Right atrium auricular region (tissue), 2 donors: ENCODE measurements around the gene AGK. TPM values are rescaled to one million over a fixed set of nuclear protein-coding genes. Genes with fewer than 3 reads are reported as not detected.

ENCODE experiments used
- DNase-seq: peaks from one replicate; pipeline ENCODE4 v3.0.0-alpha.2; 2019; ENCODE audit warnings: low spot score
- H3K27ac ChIP-seq, 2 donors: fragments of 200-600 bp; sonication (generic); 1 replicate in 1 of 2; 2 replicates in 1 of 2; pipeline ENCODE4 v1.5.1; 2016 to 2019
- H3K27me3 ChIP-seq, 2 donors: fragments of 200-600 bp; sonication (generic); one replicate each; pipeline versions ENCODE4 v1.5.1 to v1.6.0; 2017 to 2019
- H3K36me3 ChIP-seq: fragments of 200-600 bp; sonication (generic); one replicate; pipeline ENCODE4 v1.5.1; 2016
- H3K4me1 ChIP-seq, 2 donors: fragments of 200-600 bp; sonication (generic); one replicate each; pipeline versions ENCODE4 v1.5.1 to v1.6.0; 2017 to 2019
- H3K4me3 ChIP-seq, 2 donors: fragments of 200-600 bp; sonication (generic); 1 replicate in 1 of 2; 2 replicates in 1 of 2; pipeline ENCODE4 v1.5.1; 2017 to 2019; ENCODE audit warnings: mild to moderate bottlenecking in 1 of 2, moderate library complexity in 1 of 2
- H3K9me3 ChIP-seq, 2 donors: fragments of 200-600 bp; sonication (generic); one replicate each; pipeline ENCODE4 v1.5.1; 2019
- total RNA-seq, 2 donors: library from RNA; depleted of rRNA; stranded (reverse); fragments of >200 nt; gene quantifications; one replicate each; pipeline ENCODE4 v1.1.0, GENCODE V29; 2016
- TF ChIP-seq, protein P1 (sequence below), 2 donors: fragments of 200-600 bp; sonication (generic); IDR thresholded peaks; one replicate each; pipeline ENCODE4 v1.5.1; 2019; ENCODE audit warnings: antibody characterized with exemption in 2 of 2

Gene AGK
- total RNA-seq, 2 donors from 2014 or later: 24.2 to 41.9 TPM

DNA sequence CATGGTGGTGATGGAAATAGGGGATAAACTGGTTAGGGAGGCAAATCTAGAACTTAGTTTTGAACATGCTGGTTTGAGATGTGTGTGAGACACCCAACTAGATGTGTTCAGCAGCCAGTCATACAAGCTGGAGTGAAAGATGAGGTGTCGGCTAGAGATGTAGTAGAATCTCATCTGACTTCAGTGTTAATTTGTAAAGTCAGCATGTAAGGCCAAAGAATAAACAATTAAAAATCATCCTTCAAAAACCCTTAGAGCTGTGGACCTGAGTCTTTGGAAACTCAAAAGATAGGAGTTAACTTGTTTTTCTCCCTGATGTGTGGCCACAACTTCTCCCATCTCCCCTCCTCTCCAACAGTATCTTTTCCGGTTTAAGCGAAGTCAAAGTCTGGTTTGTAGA, 22.8 kb upstream of the AGK start:
- H3K27ac ChIP-seq: no peak overlapping the region
- no peaks in the 10 kb centered on the region for H3K27me3 ChIP-seq
- H3K36me3 ChIP-seq: no peaks in the 10 kb centered on the region
- TF ChIP-seq, protein P1, sequence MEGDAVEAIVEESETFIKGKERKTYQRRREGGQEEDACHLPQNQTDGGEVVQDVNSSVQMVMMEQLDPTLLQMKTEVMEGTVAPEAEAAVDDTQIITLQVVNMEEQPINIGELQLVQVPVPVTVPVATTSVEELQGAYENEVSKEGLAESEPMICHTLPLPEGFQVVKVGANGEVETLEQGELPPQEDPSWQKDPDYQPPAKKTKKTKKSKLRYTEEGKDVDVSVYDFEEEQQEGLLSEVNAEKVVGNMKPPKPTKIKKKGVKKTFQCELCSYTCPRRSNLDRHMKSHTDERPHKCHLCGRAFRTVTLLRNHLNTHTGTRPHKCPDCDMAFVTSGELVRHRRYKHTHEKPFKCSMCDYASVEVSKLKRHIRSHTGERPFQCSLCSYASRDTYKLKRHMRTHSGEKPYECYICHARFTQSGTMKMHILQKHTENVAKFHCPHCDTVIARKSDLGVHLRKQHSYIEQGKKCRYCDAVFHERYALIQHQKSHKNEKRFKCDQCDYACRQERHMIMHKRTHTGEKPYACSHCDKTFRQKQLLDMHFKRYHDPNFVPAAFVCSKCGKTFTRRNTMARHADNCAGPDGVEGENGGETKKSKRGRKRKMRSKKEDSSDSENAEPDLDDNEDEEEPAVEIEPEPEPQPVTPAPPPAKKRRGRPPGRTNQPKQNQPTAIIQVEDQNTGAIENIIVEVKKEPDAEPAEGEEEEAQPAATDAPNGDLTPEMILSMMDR (IDR thresholded peaks at IDR 0.05): no peak
- peaks cover 0 to under 1% of the 10 kb centered on the region in 2 donors for H3K4me1 ChIP-seq
- H3K4me3 ChIP-seq: no peak overlapping the region
- no peaks in the 10 kb centered on the region for H3K9me3 ChIP-seq
- DNase-seq: no peak

DNA sequence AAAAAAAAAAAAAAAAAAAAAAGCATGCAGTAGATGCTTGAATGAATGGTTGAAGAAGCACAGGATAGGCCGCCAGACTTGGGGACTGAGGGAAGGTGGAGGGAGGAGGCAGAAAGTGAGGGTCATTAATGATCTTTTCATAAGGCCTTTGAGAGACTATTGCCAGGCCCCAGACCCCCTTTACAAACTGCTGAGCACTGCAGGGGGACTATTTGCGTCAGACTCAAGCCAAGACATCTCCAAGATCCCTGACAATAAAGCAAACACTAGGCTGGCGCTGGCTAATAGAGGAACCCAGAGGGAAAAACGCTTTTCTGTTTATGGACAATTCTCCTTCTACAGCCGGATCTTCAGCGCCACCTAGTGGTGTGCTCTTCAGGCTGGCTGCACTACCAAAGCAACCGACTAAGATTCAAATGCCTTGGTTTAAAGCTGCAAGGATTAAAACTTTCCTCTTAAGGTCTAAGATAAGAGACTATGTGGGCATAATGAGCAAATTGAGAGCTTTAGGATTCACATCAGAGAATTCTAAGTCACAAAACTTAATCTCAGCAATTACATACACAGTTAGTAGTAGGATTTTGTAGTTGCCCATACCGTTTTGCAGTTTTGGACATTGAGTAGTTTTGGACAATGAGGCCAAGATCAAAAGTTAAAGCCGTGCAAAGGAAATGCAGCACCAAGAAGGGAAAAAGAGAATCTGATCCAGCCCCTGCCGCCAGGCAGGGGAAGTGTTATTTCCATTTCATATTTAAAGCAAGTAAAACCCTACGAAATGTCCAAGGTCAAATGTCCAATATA, 17.9 kb upstream of the AGK start:
- H3K4me3 ChIP-seq: no peak overlapping the region
- H3K27me3 ChIP-seq: no peaks in the 10 kb centered on the region
- DNase-seq: no peak
- H3K27ac ChIP-seq: peak overlapping the region in 1 of 2 donors; percentile 29
- TF ChIP-seq, protein P1 (IDR thresholded peaks at IDR 0.05): peak; percentile 71 to 96
- H3K4me1 ChIP-seq: peaks cover 0 to 5% of the 10 kb centered on the region in 2 donors
- no peaks in the 10 kb centered on the region for H3K36me3 ChIP-seq
- H3K9me3 ChIP-seq: no peaks in the 10 kb centered on the region

DNA sequence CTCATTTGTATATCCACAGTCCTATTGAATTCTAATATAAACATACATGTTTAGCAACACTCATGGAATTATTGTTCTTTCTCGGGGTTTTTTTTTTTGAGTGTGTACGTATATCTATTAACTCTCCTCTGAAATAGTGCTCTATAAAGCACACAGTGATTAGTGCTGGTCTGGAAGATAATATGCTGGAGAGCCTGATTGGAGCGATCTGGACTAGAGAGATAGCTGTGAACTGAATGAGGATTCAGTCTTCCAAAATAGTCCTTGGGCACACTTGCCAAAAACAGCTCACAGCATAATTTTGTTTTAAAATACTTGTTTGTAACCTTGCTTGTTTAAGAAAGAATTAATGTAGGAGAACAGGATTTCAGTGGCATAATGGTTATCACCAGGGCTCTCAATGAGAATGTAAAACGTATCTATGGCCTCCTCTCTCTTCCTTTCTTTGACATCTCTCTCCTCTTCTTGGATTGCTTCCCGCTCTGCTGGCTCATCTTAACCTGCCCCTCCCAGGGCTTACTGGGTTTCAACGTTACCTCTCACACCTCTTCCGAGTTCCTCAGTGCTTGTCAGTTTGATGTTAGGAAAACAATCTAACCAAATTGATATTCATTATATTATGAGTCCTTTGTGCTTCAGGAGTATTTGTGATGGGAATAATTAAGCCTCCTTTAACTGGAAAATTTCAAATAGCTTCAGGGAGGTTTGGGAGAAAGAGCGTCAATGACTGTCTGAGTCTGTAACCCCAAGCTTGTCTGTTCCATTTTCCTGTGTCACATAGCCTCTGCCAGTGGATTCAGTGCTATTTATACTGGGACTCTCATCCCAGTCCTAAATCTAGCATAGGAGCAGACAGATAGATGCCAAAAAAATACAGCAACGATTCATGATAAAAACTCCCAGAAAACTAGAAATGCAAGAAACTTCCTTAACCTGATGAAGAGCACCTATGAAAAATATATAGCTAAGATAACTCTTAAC, 16.2 kb upstream of the AGK start:
- TF ChIP-seq, protein P1 (IDR thresholded peaks at IDR 0.05): no peak
- H3K9me3 ChIP-seq: no peaks in the 10 kb centered on the region
- no peaks in the 10 kb centered on the region for H3K36me3 ChIP-seq
- peak overlapping the region in 1 of 2 donors; percentile 9 for H3K4me3 ChIP-seq
- H3K27me3 ChIP-seq: no peaks in the 10 kb centered on the region
- peaks cover 0 to 5% of the 10 kb centered on the region in 2 donors for H3K4me1 ChIP-seq
- no peak for DNase-seq
- H3K27ac ChIP-seq: peak overlapping the region; percentile 68 to 76

DNA sequence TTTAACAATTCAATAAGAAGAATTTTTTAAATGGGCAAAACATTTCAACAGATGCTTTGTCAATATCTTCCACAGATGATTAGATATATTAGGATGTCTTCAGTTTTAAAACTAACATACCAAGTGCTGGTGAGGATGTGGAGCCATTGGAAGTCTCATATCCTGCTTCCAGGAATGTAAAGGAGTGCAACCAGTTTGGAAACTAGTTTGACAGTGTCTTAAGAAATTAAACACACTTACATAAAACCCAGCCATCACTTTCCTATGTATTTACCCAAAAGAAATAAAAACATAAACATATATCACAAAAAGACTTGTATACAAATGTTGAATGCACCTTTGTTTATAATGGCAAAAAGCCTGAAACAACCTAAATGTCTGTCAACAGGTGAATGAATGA, 13.3 kb upstream of the AGK start:
- Histone ChIP-seq H3K4me1 (peaks cover 0 to 12% of the 10 kb centered on the region in 2 donors), H3K4me3 (no peak overlapping the region), H3K27me3 (no peaks in the 10 kb centered on the region), H3K27ac (no peak overlapping the region), H3K9me3 (no peaks in the 10 kb centered on the region), H3K36me3 (no peaks in the 10 kb centered on the region)
- TF ChIP-seq, protein P1 (IDR thresholded peaks at IDR 0.05): no peak
- DNase-seq: no peak

DNA sequence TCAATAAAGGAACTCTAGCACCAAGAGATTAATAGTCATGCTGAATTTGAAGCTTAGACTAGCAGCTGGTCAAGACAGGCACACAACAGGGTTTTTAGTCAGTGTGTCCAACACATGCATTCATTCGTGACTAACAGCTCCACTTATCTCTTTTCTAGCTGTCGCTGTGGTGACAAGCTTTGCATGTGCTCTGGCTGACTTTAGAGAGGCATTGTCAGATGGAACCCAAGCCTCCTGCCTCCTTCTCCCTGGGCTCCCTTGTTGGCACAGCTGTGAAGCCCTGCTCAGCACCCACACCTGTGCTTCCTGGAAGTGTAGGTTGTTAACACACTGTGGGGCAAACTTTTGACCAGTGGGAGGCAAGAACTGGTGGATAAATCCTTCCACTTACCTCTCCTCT, 9.8 kb upstream of the AGK start:
- Histone ChIP-seq H3K9me3 (no peaks in the 10 kb centered on the region), H3K36me3 (no peaks in the 10 kb centered on the region), H3K27ac (no peak overlapping the region), H3K4me1 (peaks cover 0 to 7% of the 10 kb centered on the region in 2 donors), H3K4me3 (no peak overlapping the region), H3K27me3 (no peaks in the 10 kb centered on the region)
- no peak for DNase-seq
- TF ChIP-seq, protein P1 (IDR thresholded peaks at IDR 0.05): no peak
